ENCODE data around the gene SKI. TPM values are rescaled to one million over a fixed set of nuclear protein-coding genes. Genes with fewer than 3 reads are reported as not detected.

The SKI gene
- total and polyA plus RNA-seq, 2 donors (not counting 1 experiment from before 2014, with no cell fraction given) = 11.6 to 21.8 TPM

DNA sequence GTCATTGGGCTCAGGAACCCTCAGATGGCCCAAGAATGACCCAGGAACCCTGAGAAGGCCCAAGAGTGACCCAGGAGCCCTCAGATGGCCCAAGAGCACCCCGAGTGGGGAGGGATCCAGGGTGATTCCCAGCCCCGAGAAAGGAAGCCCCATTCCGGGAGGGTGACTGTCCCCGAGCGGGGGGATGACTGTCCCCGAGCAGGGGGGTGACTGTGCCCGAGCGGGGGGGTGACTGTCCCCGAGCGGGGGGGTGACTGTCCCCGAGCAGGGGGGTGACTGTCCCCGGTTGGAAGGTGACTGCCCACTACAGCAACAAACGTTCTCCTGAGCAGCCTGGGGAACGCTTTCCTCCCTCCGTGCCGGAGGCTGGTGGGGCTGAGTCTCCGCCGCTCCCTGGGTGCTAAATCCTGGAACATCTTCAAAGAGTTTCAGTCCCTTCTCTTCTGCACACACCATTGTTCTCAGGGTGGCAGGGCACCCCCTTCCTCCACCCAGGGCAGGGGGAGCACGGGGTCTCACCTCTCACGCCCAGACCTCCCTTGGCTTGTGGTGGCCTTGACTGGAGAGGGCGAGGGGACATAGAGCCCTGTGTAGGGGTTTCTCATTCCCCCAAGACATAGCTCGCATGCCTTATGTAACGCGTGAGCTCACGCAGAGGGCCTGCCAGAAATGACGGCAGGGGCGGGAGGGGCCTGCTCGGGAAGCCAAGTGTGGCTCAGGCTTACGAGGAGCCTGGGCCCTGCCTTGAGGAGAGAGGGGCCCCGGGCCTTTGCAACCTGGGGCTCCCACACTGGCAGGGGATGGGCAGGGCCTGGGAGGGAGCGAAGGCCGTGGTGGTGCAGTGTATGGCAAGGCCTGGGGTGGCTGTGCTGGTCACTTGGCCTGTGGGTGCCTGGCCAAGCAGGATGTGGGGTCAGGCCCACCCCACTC lies 14.3 kb upstream of the SKI start:
- no peaks in the 10 kb centered on the region for H3K36me3 ChIP-seq (ENCODE audit: control insufficient read depth, insufficient read depth, low read length)
- H3K27me3 ChIP-seq (ENCODE audit: control insufficient read depth, insufficient read depth, low read length) = no peaks in the 10 kb centered on the region
- peak overlapping the region; percentile 78 for H3K4me2 ChIP-seq (ENCODE audit: extremely low read depth, insufficient read depth, low read length)
- peak overlapping the region; percentile 98 for H3K27ac ChIP-seq (ENCODE audit: insufficient read depth, low read length)
- peak overlapping the region in 2 of 4 experiments; percentile 14 to 50 for H3K4me3 ChIP-seq (replicated peaks in 1 of 4; ENCODE audit: control extremely low read depth in 1 of 4, insufficient read depth in 1 of 4, low read depth in 3 of 4, low read length in 4 of 4)
- peaks cover 23% of the 10 kb centered on the region for H3K4me1 ChIP-seq (ENCODE audit: control insufficient read depth, extremely low read depth, insufficient read depth, low read length)
- H3K9me3 ChIP-seq (ENCODE audit: control insufficient read depth, insufficient read depth, low read depth, low read length) = no peaks in the 10 kb centered on the region
- H2AFZ ChIP-seq (ENCODE audit: low read length) = peak overlapping the region; percentile 70
- no peaks in the 10 kb centered on the region for H3K79me2 ChIP-seq (ENCODE audit: control insufficient read depth, insufficient read depth, low read length)
- DNase-seq (ENCODE audit: low read depth in 2 of 2) = peak; percentile 83 to 89
- no peaks in the 10 kb centered on the region for H4K20me1 ChIP-seq (ENCODE audit: control insufficient read depth, extremely low read depth, insufficient read depth, low read length)
- TF ChIP-seq, protein P1, sequence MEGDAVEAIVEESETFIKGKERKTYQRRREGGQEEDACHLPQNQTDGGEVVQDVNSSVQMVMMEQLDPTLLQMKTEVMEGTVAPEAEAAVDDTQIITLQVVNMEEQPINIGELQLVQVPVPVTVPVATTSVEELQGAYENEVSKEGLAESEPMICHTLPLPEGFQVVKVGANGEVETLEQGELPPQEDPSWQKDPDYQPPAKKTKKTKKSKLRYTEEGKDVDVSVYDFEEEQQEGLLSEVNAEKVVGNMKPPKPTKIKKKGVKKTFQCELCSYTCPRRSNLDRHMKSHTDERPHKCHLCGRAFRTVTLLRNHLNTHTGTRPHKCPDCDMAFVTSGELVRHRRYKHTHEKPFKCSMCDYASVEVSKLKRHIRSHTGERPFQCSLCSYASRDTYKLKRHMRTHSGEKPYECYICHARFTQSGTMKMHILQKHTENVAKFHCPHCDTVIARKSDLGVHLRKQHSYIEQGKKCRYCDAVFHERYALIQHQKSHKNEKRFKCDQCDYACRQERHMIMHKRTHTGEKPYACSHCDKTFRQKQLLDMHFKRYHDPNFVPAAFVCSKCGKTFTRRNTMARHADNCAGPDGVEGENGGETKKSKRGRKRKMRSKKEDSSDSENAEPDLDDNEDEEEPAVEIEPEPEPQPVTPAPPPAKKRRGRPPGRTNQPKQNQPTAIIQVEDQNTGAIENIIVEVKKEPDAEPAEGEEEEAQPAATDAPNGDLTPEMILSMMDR (conservative IDR thresholded peaks at IDR 0.05 in 1 of 2, IDR thresholded peaks at IDR 0.05 in 1 of 2; ENCODE audit: low read depth in 1 of 2, low read length in 2 of 2) = no peak
- no peak for TF ChIP-seq EZH2 (IDR thresholded peaks at IDR 0.05; ENCODE audit: low read length, missing control alignments)
- H3K9ac ChIP-seq (ENCODE audit: insufficient read depth, low read length) = peak overlapping the region; percentile 95

DNA sequence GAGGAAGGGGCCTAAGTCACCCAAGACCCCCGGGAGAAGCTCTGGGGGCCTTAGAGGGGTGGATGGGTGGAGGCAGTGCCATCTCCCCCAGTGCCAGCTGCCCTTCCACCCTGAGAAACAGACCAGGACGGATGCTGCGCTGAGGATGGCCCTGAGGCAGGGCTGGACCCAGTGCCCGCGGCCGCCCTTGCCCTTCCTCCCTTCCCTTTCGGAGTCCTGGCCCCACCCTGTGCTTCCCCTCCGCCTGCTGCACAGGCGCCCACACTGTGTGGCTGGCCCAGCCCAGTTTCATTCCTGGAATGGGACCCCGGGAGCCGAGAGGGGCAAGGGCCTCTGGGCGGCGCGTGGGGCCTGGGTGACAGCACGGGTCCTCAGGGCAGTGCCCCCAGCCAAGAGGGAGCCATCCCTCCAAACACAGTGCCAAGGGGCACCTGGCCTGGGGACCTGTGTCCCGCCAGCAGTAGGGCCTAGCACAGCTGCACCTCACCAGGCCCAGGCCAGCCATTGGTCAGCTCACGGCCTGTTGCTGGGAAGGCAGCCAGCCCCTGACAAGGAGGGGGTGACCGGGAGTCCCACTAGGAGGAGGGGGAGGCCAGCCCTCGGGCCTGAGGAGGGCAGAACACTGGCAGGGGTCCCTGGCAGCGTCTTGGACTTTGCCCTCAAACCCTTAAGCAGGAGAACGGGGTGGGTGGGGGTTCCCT lies 13.4 kb upstream of the SKI start:
- peak overlapping the region; percentile 98 for H3K27ac ChIP-seq (ENCODE audit: insufficient read depth, low read length)
- H3K79me2 ChIP-seq (ENCODE audit: control insufficient read depth, insufficient read depth, low read length) = no peaks in the 10 kb centered on the region
- peaks cover 23% of the 10 kb centered on the region for H3K4me1 ChIP-seq (ENCODE audit: control insufficient read depth, extremely low read depth, insufficient read depth, low read length)
- TF ChIP-seq, protein P1 (conservative IDR thresholded peaks at IDR 0.05 in 1 of 2, IDR thresholded peaks at IDR 0.05 in 1 of 2; ENCODE audit: low read depth in 1 of 2, low read length in 2 of 2) = no peak
- no peak for TF ChIP-seq EZH2 (IDR thresholded peaks at IDR 0.05; ENCODE audit: low read length, missing control alignments)
- peak overlapping the region; percentile 70 for H2AFZ ChIP-seq (ENCODE audit: low read length)
- peak in 1 of 2 donors; percentile 20 for DNase-seq (ENCODE audit: low read depth in 2 of 2)
- H3K27me3 ChIP-seq (ENCODE audit: control insufficient read depth, insufficient read depth, low read length) = no peaks in the 10 kb centered on the region
- peak overlapping the region; percentile 32 for H3K4me2 ChIP-seq (ENCODE audit: extremely low read depth, insufficient read depth, low read length)
- no peaks in the 10 kb centered on the region for H3K9me3 ChIP-seq (ENCODE audit: control insufficient read depth, insufficient read depth, low read depth, low read length)
- no peak overlapping the region for H3K4me3 ChIP-seq (replicated peaks in 1 of 4; ENCODE audit: control extremely low read depth in 1 of 4, insufficient read depth in 1 of 4, low read depth in 3 of 4, low read length in 4 of 4)
- no peaks in the 10 kb centered on the region for H4K20me1 ChIP-seq (ENCODE audit: control insufficient read depth, extremely low read depth, insufficient read depth, low read length)
- no peaks in the 10 kb centered on the region for H3K36me3 ChIP-seq (ENCODE audit: control insufficient read depth, insufficient read depth, low read length)
- peak overlapping the region; percentile 95 for H3K9ac ChIP-seq (ENCODE audit: insufficient read depth, low read length)

DNA sequence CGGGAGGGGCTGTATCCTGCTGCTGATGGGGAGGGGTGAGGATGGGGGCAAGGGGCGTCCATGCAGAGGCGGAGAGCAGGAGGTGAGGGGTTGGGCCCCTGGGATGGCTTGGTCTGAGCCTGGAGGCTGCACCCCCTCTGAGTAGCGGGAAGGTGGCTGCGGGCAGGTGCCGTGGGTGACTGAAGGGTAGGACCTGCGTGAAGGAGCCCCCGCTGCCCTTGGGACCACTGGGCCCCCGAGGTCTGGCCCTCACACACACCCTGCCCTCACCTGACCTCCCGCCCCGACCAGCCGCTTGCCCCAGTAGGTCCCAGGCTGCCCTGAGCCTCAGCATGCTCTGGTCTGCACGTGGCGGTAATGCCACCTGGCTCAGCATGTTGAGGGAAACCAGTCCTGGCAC lies 12.8 kb upstream of the SKI start:
- Histone ChIP-seq H3K4me3 (replicated peaks in 1 of 4; ENCODE audit: control extremely low read depth in 1 of 4, insufficient read depth in 1 of 4, low read depth in 3 of 4, low read length in 4 of 4) (no peak overlapping the region), H3K27me3 (ENCODE audit: control insufficient read depth, insufficient read depth, low read length) (no peaks in the 10 kb centered on the region), H3K36me3 (ENCODE audit: control insufficient read depth, insufficient read depth, low read length) (no peaks in the 10 kb centered on the region), H3K4me1 (ENCODE audit: control insufficient read depth, extremely low read depth, insufficient read depth, low read length) (peaks cover 23% of the 10 kb centered on the region), H3K4me2 (ENCODE audit: extremely low read depth, insufficient read depth, low read length) (no peak overlapping the region), H3K9me3 (ENCODE audit: control insufficient read depth, insufficient read depth, low read depth, low read length) (no peaks in the 10 kb centered on the region), H3K27ac (ENCODE audit: insufficient read depth, low read length) (no peak overlapping the region), H3K9ac (ENCODE audit: insufficient read depth, low read length) (no peak overlapping the region), H2AFZ (ENCODE audit: low read length) (no peak overlapping the region), H4K20me1 (ENCODE audit: control insufficient read depth, extremely low read depth, insufficient read depth, low read length) (no peaks in the 10 kb centered on the region), H3K79me2 (ENCODE audit: control insufficient read depth, insufficient read depth, low read length) (no peaks in the 10 kb centered on the region)
- TF ChIP-seq EZH2 (IDR thresholded peaks at IDR 0.05; ENCODE audit: low read length, missing control alignments) = no peak
- TF ChIP-seq, protein P1 (conservative IDR thresholded peaks at IDR 0.05 in 1 of 2, IDR thresholded peaks at IDR 0.05 in 1 of 2; ENCODE audit: low read depth in 1 of 2, low read length in 2 of 2) = no peak
- no peak for DNase-seq (ENCODE audit: low read depth in 2 of 2)
